SK-N-MC (cell line): ENCODE measurements around the gene DPH7.
"Not testable (repeated sequence)": the region's sequence is repeated elsewhere in the genome, so short reads cannot be mapped to it uniquely, and the experiment has no call there.

Experiments used
- DNase-seq: peaks from one replicate; pipeline ENCODE4 v3.0.0-alpha.2; 2011; ENCODE audit warnings: low read depth, low spot score
- H3K27ac ChIP-seq: fragments of 200-600 bp; sonication (generic); 2 replicates; pipeline ENCODE4 v1.5.1; 2016; ENCODE audit warnings: mixed run types
- H3K36me3 ChIP-seq: fragments of 200-600 bp; sonication (generic); 2 replicates; pipeline ENCODE4 v1.6.1; 2017; ENCODE audit warnings: antibody characterized with exemption, low read length, mixed read lengths; ENCODE audit not compliant: insufficient read depth
- H3K4me3 ChIP-seq: fragments of 200-600 bp; sonication (generic); 2 replicates; pipeline ENCODE4 v1.5.1; 2016
- H3K9ac ChIP-seq: fragments of 200-600 bp; sonication (generic); 2 replicates; pipeline ENCODE4 v1.8.0; 2017; ENCODE audit warnings: mixed run types, mixed read lengths; ENCODE audit not compliant: insufficient read length
- H3K9me3 ChIP-seq: fragments of 200-600 bp; sonication (generic); 2 replicates; pipeline ENCODE4 v1.6.1; 2017; ENCODE audit warnings: low read depth, mild to moderate bottlenecking, antibody characterized with exemption, low read length, moderate library complexity, mixed read lengths
- EZH2 ChIP-seq: fragments of 200-600 bp; sonication (generic); IDR thresholded peaks from one replicate; pipeline ENCODE4 v1.6.1; 2017; ENCODE audit warnings: antibody characterized with exemption
- FOXP2 ChIP-seq: optimal IDR thresholded peaks from 2 replicates; pipeline ENCODE3; 2011; ENCODE audit warnings: mild to moderate bottlenecking, moderate library complexity; ENCODE audit not compliant: insufficient read depth; ENCODE audit errors: extremely low read length, control extremely low read depth
- POLR2AphosphoS5 ChIP-seq: IDR thresholded peaks from 2 replicates; pipeline ENCODE4 v1.6.1; 2012; ENCODE audit warnings: mild to moderate bottlenecking, low read depth, low read length, borderline replicate concordance

DPH7 gene

GRCh38 chr9:137547687-137548543 is 30.8 kb downstream of the DPH7 start:
- no peak overlapping the region for H3K27ac ChIP-seq
- no peaks in the 10 kb centered on the region for H3K36me3 ChIP-seq
- no peak overlapping the region for H3K9ac ChIP-seq
- H3K9me3 ChIP-seq = no peaks in the 10 kb centered on the region
- DNase-seq = no peak
- TF ChIP-seq FOXP2 (no peak), POLR2AphosphoS5 (no peak), EZH2 (no peak)
- H3K4me3 ChIP-seq = no peak overlapping the region

- H3K27ac ChIP-seq = no peak overlapping the region
- H3K9ac ChIP-seq = no peak overlapping the region
- DNase-seq = no peak
- no peaks in the 10 kb centered on the region for H3K9me3 ChIP-seq
- no peak overlapping the region for H3K4me3 ChIP-seq
- no peaks in the 10 kb centered on the region for H3K36me3 ChIP-seq
- TF ChIP-seq FOXP2 (no peak), POLR2AphosphoS5 (no peak), EZH2 (no peak)
These were observed 33.6 kb downstream of the DPH7 start for GRCh38 chr9:137545123-137545522.

GRCh38 chr9:137544176-137544760 is 34.5 kb downstream of the DPH7 start:
- no peak for DNase-seq
- Histone ChIP-seq H3K27ac (no peak overlapping the region), H3K36me3 (no peaks in the 10 kb centered on the region), H3K9ac (no peak overlapping the region), H3K4me3 (no peak overlapping the region), H3K9me3 (no peaks in the 10 kb centered on the region)
- TF ChIP-seq FOXP2 (no peak), POLR2AphosphoS5 (no peak), EZH2 (no peak)

- Histone ChIP-seq H3K4me3 (no peak overlapping the region), H3K36me3 (no peaks in the 10 kb centered on the region), H3K9me3 (no peaks in the 10 kb centered on the region), H3K9ac (no peak overlapping the region), H3K27ac (no peak overlapping the region)
- TF ChIP-seq EZH2 (no peak), FOXP2 (no peak), POLR2AphosphoS5 (no peak)
- no peak for DNase-seq
These were observed 35.3 kb downstream of the DPH7 start for GRCh38 chr9:137543237-137543963.

- no peaks in the 10 kb centered on the region for H3K36me3 ChIP-seq
- no peaks in the 10 kb centered on the region for H3K9me3 ChIP-seq
- no peak overlapping the region for H3K27ac ChIP-seq
- no peak overlapping the region for H3K9ac ChIP-seq
- no peak for DNase-seq
- H3K4me3 ChIP-seq = no peak overlapping the region
- no peak for TF ChIP-seq EZH2
- TF ChIP-seq POLR2AphosphoS5 = no peak
- TF ChIP-seq FOXP2 = no peak
These were observed 36.2 kb downstream of the DPH7 start for GRCh38 chr9:137542486-137542885.

GRCh38 chr9:137540536-137540935 is 38.2 kb downstream of the DPH7 start:
- DNase-seq = no peak
- no peaks in the 10 kb centered on the region for H3K36me3 ChIP-seq
- no peaks in the 10 kb centered on the region for H3K9me3 ChIP-seq
- no peak overlapping the region for H3K27ac ChIP-seq
- H3K4me3 ChIP-seq = no peak overlapping the region
- H3K9ac ChIP-seq = no peak overlapping the region
- TF ChIP-seq POLR2AphosphoS5 (no peak), FOXP2 (no peak), EZH2 (no peak)

- Histone ChIP-seq H3K9ac (no peak overlapping the region), H3K27ac (no peak overlapping the region), H3K4me3 (no peak overlapping the region), H3K36me3 (no peaks in the 10 kb centered on the region), H3K9me3 (no peaks in the 10 kb centered on the region)
- TF ChIP-seq EZH2 (no peak), FOXP2 (no peak), POLR2AphosphoS5 (no peak)
- no peak for DNase-seq
These were observed 40.7 kb downstream of the DPH7 start for GRCh38 chr9:137538058-137538457.

GRCh38 chr9:137536594-137537131 is 42.1 kb downstream of the DPH7 start:
- H3K9me3 ChIP-seq, H3K9ac ChIP-seq, DNase-seq, H3K4me3 ChIP-seq, H3K36me3 ChIP-seq, H3K27ac ChIP-seq: not testable (repeated sequence)

- H3K4me3 ChIP-seq = no peak overlapping the region
- no peaks in the 10 kb centered on the region for H3K36me3 ChIP-seq
- DNase-seq = no peak
- TF ChIP-seq POLR2AphosphoS5 = no peak
- TF ChIP-seq FOXP2 = no peak
- no peak for TF ChIP-seq EZH2
- no peaks in the 10 kb centered on the region for H3K9me3 ChIP-seq
- peak overlapping the region; percentile 63 for H3K9ac ChIP-seq
- no peak overlapping the region for H3K27ac ChIP-seq
These were observed 43.7 kb downstream of the DPH7 start for GRCh38 chr9:137535120-137535428.
